ENCODE results near the gene PRAMEF11.
"Not testable (repeated sequence)": the region's sequence is repeated elsewhere in the genome, so short reads cannot be mapped to it uniquely, and the experiment has no call there.

Gene PRAMEF11

GRCh38 chr1:12831310-12831709, at the start of gene PRAMEF11:
Gene PRAMEF11 (minus strand): TSS chr1:12831410. CDS start chr1:12828789, 2,621 bp downstream.
- intact Hi-C loops (cut with DNase I): not testable (repeated sequence)

GRCh38 chr1:12878453-12878852, 47.2 kb upstream of the PRAMEF11 start:
- intact Hi-C loops (cut with DNase I); DNase-seq: not testable (repeated sequence)

More at GRCh38 chr1:12831310-12831709, at the start of gene PRAMEF11:
- DNase-seq: not testable (repeated sequence)

GRCh38 chr1:12863131-12863880, 32.1 kb upstream of the PRAMEF11 start:
- intact Hi-C loops (cut with DNase I); DNase-seq: not testable (repeated sequence)

GRCh38 chr1:12856786-12857185, 25.6 kb upstream of the PRAMEF11 start, which contains the start of gene PRAMEF2:
Gene PRAMEF2 (plus strand): TSS chr1:12857086. CDS start chr1:12859010, 1,924 bp downstream.
- intact Hi-C loops (cut with DNase I); DNase-seq: not testable (repeated sequence)

GRCh38 chr1:12851779-12852178, 20.6 kb upstream of the PRAMEF11 start:
- no peak for DNase-seq
- intact Hi-C loops (cut with DNase I): no loop called here

- DNase-seq; intact Hi-C loops (cut with DNase I): not testable (repeated sequence)
Measured at GRCh38 chr1:12848620-12849019, 17.4 kb upstream of the PRAMEF11 start, which contains the start of gene HNRNPCL1. Gene HNRNPCL1 (minus strand): TSS chr1:12848720. CDS start chr1:12848289, 431 bp downstream.

- DNase-seq; intact Hi-C loops (cut with DNase I): not testable (repeated sequence)
Measured at GRCh38 chr1:12833251-12833650, 2.0 kb upstream of the PRAMEF11 start.

GRCh38 chr1:12819061-12819460, 12.1 kb downstream of the PRAMEF11 start:
- intact Hi-C loops (cut with DNase I); DNase-seq: not testable (repeated sequence)

GRCh38 chr1:12811409-12811784, 19.8 kb downstream of the PRAMEF11 start:
- intact Hi-C loops (cut with DNase I): no loop called here

GRCh38 chr1:12810691-12811408, 20.4 kb downstream of the PRAMEF11 start:
- DNase-seq: peak in 1 of 10 donors; percentile 8
- intact Hi-C loops (cut with DNase I): no loop called here

More at GRCh38 chr1:12811409-12811784, 19.8 kb downstream of the PRAMEF11 start:
- DNase-seq: no peak

- intact Hi-C loops (cut with DNase I): no loop called here
- no peak for DNase-seq
Measured at GRCh38 chr1:12809933-12810332, 21.3 kb downstream of the PRAMEF11 start.

GRCh38 chr1:12799730-12800129, 31.5 kb downstream of the PRAMEF11 start:
- no peak for DNase-seq
- intact Hi-C loops (cut with DNase I): no loop called here

GRCh38 chr1:12798911-12799310, 32.3 kb downstream of the PRAMEF11 start:
- no peak for DNase-seq
- intact Hi-C loops (cut with DNase I): no loop called here

GRCh38 chr1:12791097-12791496, 40.1 kb downstream of the PRAMEF11 start, which contains the start of gene PRAMEF1:
Gene PRAMEF1 (plus strand): TSS chr1:12791397. CDS start chr1:12793228, 1,831 bp downstream.
- intact Hi-C loops (cut with DNase I); DNase-seq: not testable (repeated sequence)

GRCh38 chr1:12784729-12785128, 46.5 kb downstream of the PRAMEF11 start:
- DNase-seq; intact Hi-C loops (cut with DNase I): not testable (repeated sequence)

GRCh38 chr1:12783783-12784182, 47.4 kb downstream of the PRAMEF11 start:
- intact Hi-C loops (cut with DNase I); DNase-seq: not testable (repeated sequence)

- intact Hi-C loops (cut with DNase I): not testable (repeated sequence)
Measured at GRCh38 chr1:12781488-12781887, 49.7 kb downstream of the PRAMEF11 start.

GRCh38 chr1:12778907-12779306, 52.3 kb downstream of the PRAMEF11 start:
- intact Hi-C loops (cut with DNase I): no loop called here
- DNase-seq: no peak

More at GRCh38 chr1:12781488-12781887, 49.7 kb downstream of the PRAMEF11 start:
- DNase-seq: not testable (repeated sequence)

- intact Hi-C loops (cut with DNase I): no loop called here
- DNase-seq: no peak
Measured at GRCh38 chr1:12778061-12778460, 53.1 kb downstream of the PRAMEF11 start.

GRCh38 chr1:12776801-12777557, 54.2 kb downstream of the PRAMEF11 start:
- peak in 1 of 10 donors; percentile 30 for DNase-seq
- intact Hi-C loops (cut with DNase I): no loop called here

Measured in posterior cingulate gyrus (tissue), 11 donors.